OCI-LY7 (cell line): ENCODE data around the gene CD80. TPM values are rescaled to one million over a fixed set of nuclear protein-coding genes. Genes with fewer than 3 reads are reported as not detected.

Source experiments
- BruUV-seq: library from RNA; stranded (reverse); fragments of 400-500 nt; replicated peaks from 2 replicates; lab custom pipeline; 2021; lab: Mats Ljungman, UMichigan
- CTCF ChIA-PET: fragments of 300-600 bp; sonication (Branson Sonifier 250); formaldehyde crosslinking; loops from one replicate; lab custom pipeline; 2022; ENCODE audit warnings: antibody characterized with exemption; ENCODE audit not compliant: unreplicated experiment; lab: Charles Lee
- POLR2A ChIA-PET: fragments of 300-600 bp; sonication (Branson Sonifier 250); formaldehyde crosslinking; loops from one replicate; lab custom pipeline; 2022; ENCODE audit warnings: antibody characterized with exemption; lab: Charles Lee
- DNase-seq: peaks from one replicate; pipeline ENCODE4 v3.0.0-alpha.2; 2015; ENCODE audit warnings: low spot score
- H2AFZ ChIP-seq: fragments of 200-600 bp; sonication (generic), shearing (Covaris generic); 2 replicates; pipeline ENCODE4 v1.6.1; 2014; ENCODE audit warnings: mild to moderate bottlenecking, antibody characterized with exemption, low read length, moderate library complexity
- H3K27ac ChIP-seq: fragments of 200-600 bp; sonication (generic); 2 replicates; pipeline ENCODE4 v1.5.1; 2014; ENCODE audit warnings: mixed run types, low read depth, mild to moderate bottlenecking, moderate library complexity, low read length, inconsistent platforms; ENCODE audit not compliant: poor library complexity, severe bottlenecking
- H3K36me3 ChIP-seq: fragments of 200-600 bp; sonication (generic); 2 replicates; pipeline ENCODE4 v1.6.1; 2014; ENCODE audit warnings: mild to moderate bottlenecking, antibody characterized with exemption, low read length, moderate library complexity, mixed read lengths; ENCODE audit not compliant: insufficient read depth
- H3K4me1 ChIP-seq: fragments of 200-600 bp; sonication (generic); 2 replicates; pipeline ENCODE4 v1.5.1; 2014; ENCODE audit warnings: mild to moderate bottlenecking, low read length; ENCODE audit not compliant: insufficient read depth, poor library complexity, severe bottlenecking
- H3K4me2 ChIP-seq: fragments of 200-600 bp; sonication (generic); 2 replicates; pipeline ENCODE4 v1.6.1; 2014; ENCODE audit warnings: mild to moderate bottlenecking, low read length
- H3K4me3 ChIP-seq: fragments of 200-600 bp; sonication (generic); 2 replicates; pipeline ENCODE4 v1.5.1; 2014; ENCODE audit warnings: mild to moderate bottlenecking, low read depth, low read length; ENCODE audit not compliant: poor library complexity, severe bottlenecking
- H3K79me2 ChIP-seq: fragments of 200-600 bp; sonication (generic); 2 replicates; pipeline ENCODE4 v1.6.1; 2016; ENCODE audit warnings: low read depth, mild to moderate bottlenecking, low read length, moderate library complexity, mixed read lengths; ENCODE audit not compliant: insufficient read depth
- H3K9me2 ChIP-seq: fragments of 200-600 bp; sonication (generic); 2 replicates; pipeline ENCODE4 v1.6.1; 2016; ENCODE audit warnings: mild to moderate bottlenecking, low read length, mixed read lengths; ENCODE audit not compliant: insufficient read depth
- H3K9me3 ChIP-seq: fragments of 200-600 bp; sonication (generic); 2 replicates; pipeline ENCODE4 v1.6.1; 2014; ENCODE audit warnings: mild to moderate bottlenecking, mixed run types, low read length, mixed read lengths
- H4K20me1 ChIP-seq: fragments of 200-600 bp; sonication (generic); 2 replicates; pipeline ENCODE4 v1.6.1; 2014; ENCODE audit warnings: mild to moderate bottlenecking, antibody characterized with exemption, low read length, moderate library complexity, mixed read lengths; ENCODE audit not compliant: insufficient read depth
- EZH2phosphoT487 ChIP-seq: fragments of 200-600 bp; sonication (generic); IDR thresholded peaks from 2 replicates; pipeline ENCODE4 v1.6.1; 2018; ENCODE audit warnings: low read depth, borderline replicate concordance, mild to moderate bottlenecking, mixed run types, antibody characterized with exemption, low read length, moderate library complexity, mixed read lengths
- intact Hi-C: fragments of 100-400 bp; cut with micrococcal nuclease; formaldehyde crosslinking; loops from one replicate; pipeline ENCODE4 v1.10.0; 2022; ENCODE audit not compliant: unreplicated experiment
- total RNA-seq, 2 experiments: library from RNA; depleted of rRNA in 1 of 2; stranded (reverse); fragments of >200 nt in 1 of 2; shearing (Covaris generic) in 1 of 2; gene quantifications; 2 replicates each; pipeline ENCODE4 v1.2.3, GENCODE V29; 2014 to 2022
- TF ChIP-seq, protein P1 (sequence below): fragments of 200-600 bp; sonication (generic); conservative IDR thresholded peaks from 2 replicates; pipeline ENCODE4 v1.5.1; 2014; ENCODE audit warnings: mild to moderate bottlenecking, antibody characterized with exemption, low read length, moderate library complexity, mixed read lengths

CD80 gene
- total RNA-seq, 2 experiments from 2014 or later: not detected

DNA sequence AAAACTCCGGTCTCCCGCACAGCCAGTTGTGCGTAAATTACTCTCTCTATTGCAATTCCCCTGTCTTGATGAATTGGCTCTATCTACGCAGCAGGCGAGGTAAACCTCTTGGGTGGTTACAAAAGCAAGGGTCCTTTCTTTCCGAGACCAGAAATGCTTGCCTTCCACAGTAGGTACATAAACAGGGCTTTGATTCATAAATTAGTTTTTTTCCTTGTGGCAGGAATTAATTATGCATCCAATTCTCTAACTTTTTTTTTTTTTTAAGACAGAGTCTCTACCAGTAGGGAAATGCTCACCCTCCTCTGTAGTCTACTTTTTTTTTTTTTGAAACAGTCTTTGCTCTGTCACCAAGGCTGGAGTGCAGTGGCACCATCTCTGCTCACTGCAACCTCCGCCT, 16.3 kb downstream of the CD80 start:
- intact Hi-C loops: no loop called here
- Histone ChIP-seq H2AFZ (no peak overlapping the region), H3K4me2 (no peak overlapping the region), H4K20me1 (no peaks in the 10 kb centered on the region), H3K79me2 (no peaks in the 10 kb centered on the region), H3K27ac (no peak overlapping the region), H3K9me3 (no peaks in the 10 kb centered on the region), H3K9me2 (no peaks in the 10 kb centered on the region), H3K36me3 (no peaks in the 10 kb centered on the region), H3K4me1 (peaks cover 6% of the 10 kb centered on the region), H3K4me3 (no peak overlapping the region)
- TF ChIP-seq, protein P1, sequence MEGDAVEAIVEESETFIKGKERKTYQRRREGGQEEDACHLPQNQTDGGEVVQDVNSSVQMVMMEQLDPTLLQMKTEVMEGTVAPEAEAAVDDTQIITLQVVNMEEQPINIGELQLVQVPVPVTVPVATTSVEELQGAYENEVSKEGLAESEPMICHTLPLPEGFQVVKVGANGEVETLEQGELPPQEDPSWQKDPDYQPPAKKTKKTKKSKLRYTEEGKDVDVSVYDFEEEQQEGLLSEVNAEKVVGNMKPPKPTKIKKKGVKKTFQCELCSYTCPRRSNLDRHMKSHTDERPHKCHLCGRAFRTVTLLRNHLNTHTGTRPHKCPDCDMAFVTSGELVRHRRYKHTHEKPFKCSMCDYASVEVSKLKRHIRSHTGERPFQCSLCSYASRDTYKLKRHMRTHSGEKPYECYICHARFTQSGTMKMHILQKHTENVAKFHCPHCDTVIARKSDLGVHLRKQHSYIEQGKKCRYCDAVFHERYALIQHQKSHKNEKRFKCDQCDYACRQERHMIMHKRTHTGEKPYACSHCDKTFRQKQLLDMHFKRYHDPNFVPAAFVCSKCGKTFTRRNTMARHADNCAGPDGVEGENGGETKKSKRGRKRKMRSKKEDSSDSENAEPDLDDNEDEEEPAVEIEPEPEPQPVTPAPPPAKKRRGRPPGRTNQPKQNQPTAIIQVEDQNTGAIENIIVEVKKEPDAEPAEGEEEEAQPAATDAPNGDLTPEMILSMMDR: no peak
- no peak for TF ChIP-seq EZH2phosphoT487
- POLR2A ChIA-PET: interaction anchor here (0.6 kb wide), 1 partner anchor 9 kb away, joined by 3 read pairs; no protein-coding TSS in a partner anchor
- CTCF ChIA-PET: no interaction called here
- no TSS peak for BruUV-seq
- no peak for DNase-seq

DNA sequence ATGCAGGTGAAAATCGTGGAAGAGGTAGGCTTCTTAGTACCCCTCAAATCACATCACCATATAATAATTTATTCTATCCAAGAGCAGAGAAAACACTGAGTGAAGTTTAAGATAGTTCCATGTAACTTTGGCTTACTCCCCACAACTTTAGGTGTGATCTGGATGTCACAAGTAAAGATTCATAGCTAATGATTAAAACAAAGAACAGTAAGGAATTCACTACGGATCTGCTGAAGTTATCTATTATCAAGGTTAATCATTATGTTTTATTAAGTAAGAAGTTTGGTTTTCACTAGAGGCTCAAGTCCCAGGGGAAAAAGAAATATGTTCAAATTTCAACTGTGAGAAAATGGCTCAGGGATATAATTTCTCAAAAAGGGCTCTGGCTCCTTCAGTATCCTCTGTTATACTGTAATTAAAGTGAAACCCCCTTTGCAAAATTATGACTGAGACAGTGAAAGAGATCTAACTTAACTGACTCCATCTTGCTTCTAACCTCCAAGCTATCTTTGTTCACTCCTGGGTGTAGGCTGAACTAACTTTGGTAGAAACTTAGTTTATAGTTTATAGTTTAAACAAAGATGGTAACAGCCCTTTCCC, 17.1 kb downstream of the CD80 start:
- BruUV-seq: no TSS peak
- Histone ChIP-seq H3K79me2 (no peaks in the 10 kb centered on the region), H3K9me3 (no peaks in the 10 kb centered on the region), H3K9me2 (no peaks in the 10 kb centered on the region), H4K20me1 (no peaks in the 10 kb centered on the region), H3K4me3 (no peak overlapping the region), H2AFZ (no peak overlapping the region), H3K4me1 (peaks cover 6% of the 10 kb centered on the region), H3K27ac (no peak overlapping the region), H3K4me2 (no peak overlapping the region), H3K36me3 (no peaks in the 10 kb centered on the region)
- DNase-seq: no peak
- ChIA-PET CTCF (no interaction called here), POLR2A (interaction anchor here (0.6 kb wide), 1 partner anchor 10 kb away, joined by 3 read pairs; no protein-coding TSS in a partner anchor)
- intact Hi-C loops: no loop called here
- TF ChIP-seq, protein P1: no peak
- TF ChIP-seq EZH2phosphoT487: no peak

GRCh38 chr3:119541547-119541946, 17.9 kb downstream of the CD80 start:
- ChIA-PET CTCF (no interaction called here), POLR2A (no interaction called here)
- Histone ChIP-seq H4K20me1 (no peaks in the 10 kb centered on the region), H2AFZ (no peak overlapping the region), H3K4me1 (peaks cover 6% of the 10 kb centered on the region), H3K9me3 (no peaks in the 10 kb centered on the region), H3K4me3 (no peak overlapping the region), H3K27ac (no peak overlapping the region), H3K9me2 (no peaks in the 10 kb centered on the region), H3K79me2 (no peaks in the 10 kb centered on the region), H3K36me3 (no peaks in the 10 kb centered on the region), H3K4me2 (no peak overlapping the region)
- DNase-seq: no peak
- BruUV-seq: no TSS peak
- TF ChIP-seq, protein P1: no peak
- TF ChIP-seq EZH2phosphoT487: no peak
- intact Hi-C loops: no loop called here
